SK-N-MC (cell line): ENCODE results near the gene ZMYND8.
"Not testable (repeated sequence)": the region's sequence is repeated elsewhere in the genome, so short reads cannot be mapped to it uniquely, and the experiment has no call there.

Experiments used
- DNase-seq: peaks from one replicate; pipeline ENCODE4 v3.0.0-alpha.2; 2011; ENCODE audit warnings: low read depth, low spot score
- H3K27ac ChIP-seq: fragments of 200-600 bp; sonication (generic); 2 replicates; pipeline ENCODE4 v1.5.1; 2016; ENCODE audit warnings: mixed run types
- H3K36me3 ChIP-seq: fragments of 200-600 bp; sonication (generic); 2 replicates; pipeline ENCODE4 v1.6.1; 2017; ENCODE audit warnings: antibody characterized with exemption, low read length, mixed read lengths; ENCODE audit not compliant: insufficient read depth
- H3K4me3 ChIP-seq: fragments of 200-600 bp; sonication (generic); 2 replicates; pipeline ENCODE4 v1.5.1; 2016
- H3K9ac ChIP-seq: fragments of 200-600 bp; sonication (generic); 2 replicates; pipeline ENCODE4 v1.8.0; 2017; ENCODE audit warnings: mixed run types, mixed read lengths; ENCODE audit not compliant: insufficient read length
- H3K9me3 ChIP-seq: fragments of 200-600 bp; sonication (generic); 2 replicates; pipeline ENCODE4 v1.6.1; 2017; ENCODE audit warnings: low read depth, mild to moderate bottlenecking, antibody characterized with exemption, low read length, moderate library complexity, mixed read lengths
- EZH2 ChIP-seq: fragments of 200-600 bp; sonication (generic); IDR thresholded peaks from one replicate; pipeline ENCODE4 v1.6.1; 2017; ENCODE audit warnings: antibody characterized with exemption
- FOXP2 ChIP-seq: optimal IDR thresholded peaks from 2 replicates; pipeline ENCODE3; 2011; ENCODE audit warnings: mild to moderate bottlenecking, moderate library complexity; ENCODE audit not compliant: insufficient read depth; ENCODE audit errors: extremely low read length, control extremely low read depth
- POLR2AphosphoS5 ChIP-seq: IDR thresholded peaks from 2 replicates; pipeline ENCODE4 v1.6.1; 2012; ENCODE audit warnings: mild to moderate bottlenecking, low read depth, low read length, borderline replicate concordance

The ZMYND8 gene

DNA sequence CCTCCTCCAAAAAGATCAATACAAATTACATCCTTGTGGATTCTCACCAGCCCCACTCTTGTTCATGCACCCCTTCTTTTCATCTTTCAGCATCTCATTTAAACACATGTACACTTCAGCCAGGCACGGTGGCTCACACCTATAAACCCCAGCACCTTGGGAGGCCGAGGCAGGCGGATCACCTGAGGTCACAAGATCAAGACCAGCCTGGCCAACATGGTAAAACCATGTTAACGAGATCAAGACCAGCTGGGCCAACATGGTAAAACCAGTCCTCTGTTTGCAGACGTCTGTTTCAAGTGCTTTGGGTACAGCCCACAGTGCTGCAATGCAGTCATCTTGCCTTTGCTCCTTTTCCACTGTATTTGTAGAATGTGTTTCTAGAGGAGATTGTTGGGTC is 45.3 kb downstream of the ZMYND8 start:
- no peak overlapping the region for H3K9ac ChIP-seq
- TF ChIP-seq FOXP2 (no peak), EZH2 (no peak), POLR2AphosphoS5 (no peak)
- DNase-seq, result no peak
- no peaks in the 10 kb centered on the region for H3K9me3 ChIP-seq
- H3K27ac ChIP-seq, result no peak overlapping the region
- peaks cover 13% of the 10 kb centered on the region; the same call in 1 of the 2 replicates for H3K36me3 ChIP-seq
- H3K4me3 ChIP-seq, result no peak overlapping the region

DNA sequence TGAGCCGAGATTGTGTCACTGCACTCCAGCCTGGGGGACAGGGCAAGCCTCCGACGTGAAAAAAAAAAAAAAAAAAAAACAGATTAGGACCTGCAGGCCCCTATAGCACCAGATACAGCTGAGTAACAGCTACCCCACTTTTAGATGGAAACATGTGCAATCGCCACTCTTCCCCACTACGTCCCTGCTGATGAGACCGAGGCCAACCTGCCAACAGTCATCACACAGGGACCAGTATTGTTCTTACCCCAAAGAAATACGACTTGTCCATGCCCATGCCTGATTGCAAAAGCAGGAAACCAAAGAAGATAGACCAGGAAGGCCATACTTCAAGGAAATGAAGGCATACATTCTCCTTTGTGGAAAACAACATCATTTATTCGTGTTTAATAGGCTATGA is 45.8 kb downstream of the ZMYND8 start:
- H3K9me3 ChIP-seq, result no peaks in the 10 kb centered on the region
- H3K9ac ChIP-seq, result no peak overlapping the region
- H3K27ac ChIP-seq, result no peak overlapping the region
- no peak for DNase-seq
- peaks cover 13% of the 10 kb centered on the region; the same call in 1 of the 2 replicates for H3K36me3 ChIP-seq
- H3K4me3 ChIP-seq, result no peak overlapping the region
- TF ChIP-seq POLR2AphosphoS5 (no peak), EZH2 (no peak), FOXP2 (no peak)

DNA sequence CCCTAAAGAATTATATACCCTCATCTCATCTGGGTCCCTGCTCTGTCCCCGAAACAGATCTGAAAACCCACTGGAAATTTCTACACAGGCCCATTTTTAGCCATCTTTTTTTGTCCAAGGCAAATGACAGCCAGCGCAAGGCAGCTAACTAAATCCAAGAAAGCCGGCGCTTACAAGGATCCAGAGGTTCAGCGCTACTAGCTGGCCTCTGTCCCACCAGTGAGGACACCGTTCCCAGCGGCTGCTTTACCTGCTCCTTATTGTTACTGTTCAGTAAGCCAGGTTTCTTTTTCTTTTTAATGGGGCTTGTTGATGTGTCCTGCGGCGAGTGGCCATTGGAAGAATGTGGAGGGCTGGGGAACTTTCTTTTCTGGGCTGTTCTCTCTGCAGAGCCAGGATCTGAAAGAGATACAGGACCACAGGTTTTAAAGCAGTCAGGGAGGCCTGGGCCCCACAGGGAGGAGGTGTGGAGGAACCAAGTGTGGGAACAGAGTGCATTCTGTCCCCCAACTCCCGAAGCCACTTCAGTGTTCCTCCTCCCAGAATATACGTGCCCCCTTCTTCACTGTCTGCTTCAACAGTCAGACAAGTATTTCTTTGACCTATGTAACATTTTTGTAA is 46.6 kb downstream of the ZMYND8 start:
- H3K27ac ChIP-seq, result 0 out of 2 replicates have a peak overlapping the region, but pooled peaks have one; percentile 31
- no peaks in the 10 kb centered on the region for H3K9me3 ChIP-seq
- no peak overlapping the region for H3K4me3 ChIP-seq
- H3K36me3 ChIP-seq, result peaks cover 13% of the 10 kb centered on the region; the same call in 1 of the 2 replicates
- no peak for TF ChIP-seq POLR2AphosphoS5
- no peak for TF ChIP-seq EZH2
- no peak overlapping the region for H3K9ac ChIP-seq
- no peak for DNase-seq

- Histone ChIP-seq H3K36me3 (peaks cover 16% of the 10 kb centered on the region; the same call in 1 of the 2 replicates), H3K9ac (no peak overlapping the region), H3K9me3 (no peaks in the 10 kb centered on the region), H3K27ac (0 out of 2 replicates have a peak overlapping the region, but pooled peaks have one; percentile 31), H3K4me3 (no peak overlapping the region)
- DNase-seq, result no peak
- no peak for TF ChIP-seq POLR2AphosphoS5
- TF ChIP-seq FOXP2, result no peak
- no peak for TF ChIP-seq EZH2
Observed at GRCh38 chr20:47309394-47309793, 47.1 kb downstream of the ZMYND8 start.

DNA sequence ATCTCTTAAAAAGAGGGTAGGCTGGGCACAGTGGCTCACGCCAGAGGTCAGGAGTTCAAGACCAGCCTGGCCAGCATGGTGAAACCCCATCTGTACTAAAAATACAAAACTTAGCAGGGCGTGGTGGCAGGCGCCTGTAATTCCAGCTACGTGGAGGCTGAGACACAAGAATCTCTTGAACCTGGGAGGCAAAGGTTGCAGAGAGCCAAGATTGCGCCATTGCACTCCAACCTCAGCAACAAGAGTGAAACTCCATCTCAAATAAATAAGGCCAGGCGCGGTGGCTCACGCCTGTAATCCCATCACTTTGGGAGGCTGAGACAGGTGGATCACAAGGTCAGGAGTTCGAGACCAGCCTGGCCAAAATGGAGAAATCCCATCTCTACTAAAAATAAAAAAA is 48.9 kb downstream of the ZMYND8 start:
- not testable (repeated sequence) for H3K9ac ChIP-seq, H3K4me3 ChIP-seq, DNase-seq, H3K27ac ChIP-seq, H3K9me3 ChIP-seq
- peaks cover 30% of the 10 kb centered on the region for H3K36me3 ChIP-seq

DNA sequence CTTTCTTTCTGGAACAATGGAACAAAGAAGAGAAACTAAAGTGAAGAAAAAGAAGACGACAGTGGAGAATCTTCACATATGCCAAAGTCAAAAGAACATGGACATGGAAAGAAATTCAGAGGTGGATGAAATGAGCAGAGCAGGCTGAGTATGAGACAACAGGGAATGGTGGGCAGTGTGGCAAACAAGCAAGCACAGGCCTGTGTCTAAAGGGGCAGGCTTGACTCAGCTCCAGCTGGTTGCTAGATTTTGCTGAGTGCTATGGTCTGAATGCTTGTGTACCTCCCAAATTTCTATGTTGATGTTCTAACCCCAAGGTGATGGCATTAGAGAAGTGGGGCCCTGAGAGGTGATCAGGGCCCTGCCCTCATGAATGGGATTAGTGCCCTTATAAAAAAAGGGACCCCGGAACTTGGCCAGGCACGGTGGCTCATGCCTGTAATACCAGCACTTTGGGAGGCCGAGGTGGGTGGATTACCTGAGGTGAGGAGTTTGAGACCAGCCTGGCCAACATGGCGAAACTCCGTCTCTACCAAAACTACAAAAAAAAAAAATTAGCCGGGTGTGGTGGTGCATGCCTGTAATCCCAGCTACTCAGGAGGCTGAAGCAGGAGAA is 49.6 kb downstream of the ZMYND8 start:
- Histone ChIP-seq H3K27ac (no peak overlapping the region), H3K4me3 (no peak overlapping the region), H3K9ac (no peak overlapping the region), H3K9me3 (no peaks in the 10 kb centered on the region), H3K36me3 (peaks cover 37% of the 10 kb centered on the region)
- no peak for TF ChIP-seq EZH2
- DNase-seq, result no peak

DNA sequence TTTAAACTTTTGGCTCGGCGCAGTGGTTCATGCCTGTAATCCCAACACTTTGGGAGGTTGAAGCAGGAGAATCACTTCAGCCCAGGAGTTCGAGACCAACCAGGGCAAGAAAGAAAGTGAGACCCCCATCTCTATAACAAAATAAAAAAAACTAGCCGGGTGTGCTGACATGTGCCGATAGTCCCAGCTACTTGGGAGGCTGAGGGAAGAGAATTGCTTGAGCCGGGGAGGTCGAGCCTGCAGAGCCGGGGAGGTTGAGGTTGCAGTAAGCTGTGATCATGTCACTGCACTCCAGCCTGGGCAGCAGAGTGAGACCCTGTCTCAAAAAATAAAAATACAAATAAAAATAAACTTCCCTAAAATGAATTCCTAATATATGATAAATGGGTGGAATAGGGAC is 50.4 kb downstream of the ZMYND8 start:
- Histone ChIP-seq H3K9ac (no peak overlapping the region), H3K27ac (no peak overlapping the region), H3K4me3 (no peak overlapping the region), H3K36me3 (peaks cover 38% of the 10 kb centered on the region), H3K9me3 (no peaks in the 10 kb centered on the region)
- TF ChIP-seq FOXP2, result no peak
- TF ChIP-seq POLR2AphosphoS5, result no peak
- no peak for TF ChIP-seq EZH2
- DNase-seq, result no peak

DNA sequence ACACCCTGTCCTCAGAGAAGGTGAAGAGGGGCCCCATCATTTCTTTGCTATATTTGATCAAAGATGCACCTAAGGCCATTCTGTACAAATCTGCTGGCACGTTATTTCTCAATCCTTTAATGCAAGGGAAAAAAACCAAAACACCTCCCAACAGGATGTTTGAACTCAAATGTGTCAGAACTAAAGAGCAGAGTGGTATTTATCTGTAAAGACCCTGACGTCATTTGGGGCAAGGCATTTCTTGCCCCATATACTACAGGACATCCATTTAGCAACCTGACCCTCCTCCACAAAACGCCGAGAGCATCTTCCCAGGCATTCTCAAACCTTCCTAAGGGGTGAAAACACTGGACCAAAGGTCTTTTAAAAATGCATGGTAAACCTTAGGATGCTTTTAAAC is 50.8 kb downstream of the ZMYND8 start:
- Histone ChIP-seq H3K9ac (no peak overlapping the region), H3K36me3 (peaks cover 38% of the 10 kb centered on the region), H3K27ac (no peak overlapping the region), H3K4me3 (no peak overlapping the region), H3K9me3 (no peaks in the 10 kb centered on the region)
- DNase-seq, result no peak
- TF ChIP-seq EZH2 (no peak), FOXP2 (no peak), POLR2AphosphoS5 (no peak)

GRCh38 chr20:47304287-47304686 is 52.2 kb downstream of the ZMYND8 start:
- H3K36me3 ChIP-seq, result peaks cover 34% of the 10 kb centered on the region
- TF ChIP-seq EZH2 (no peak), POLR2AphosphoS5 (no peak), FOXP2 (no peak)
- H3K27ac ChIP-seq, result no peak overlapping the region
- no peak overlapping the region for H3K9ac ChIP-seq
- H3K4me3 ChIP-seq, result no peak overlapping the region
- no peak for DNase-seq
- H3K9me3 ChIP-seq, result no peaks in the 10 kb centered on the region
